OCI-M2 (cell line): ENCODE measurements around the gene STX16.

ENCODE experiments used
- DNase-seq: peaks from one replicate; lab custom pipeline; 2025; ENCODE audit not compliant: unreplicated experiment; lab: John Stamatoyannopoulos, UW

The STX16 gene

DNA sequence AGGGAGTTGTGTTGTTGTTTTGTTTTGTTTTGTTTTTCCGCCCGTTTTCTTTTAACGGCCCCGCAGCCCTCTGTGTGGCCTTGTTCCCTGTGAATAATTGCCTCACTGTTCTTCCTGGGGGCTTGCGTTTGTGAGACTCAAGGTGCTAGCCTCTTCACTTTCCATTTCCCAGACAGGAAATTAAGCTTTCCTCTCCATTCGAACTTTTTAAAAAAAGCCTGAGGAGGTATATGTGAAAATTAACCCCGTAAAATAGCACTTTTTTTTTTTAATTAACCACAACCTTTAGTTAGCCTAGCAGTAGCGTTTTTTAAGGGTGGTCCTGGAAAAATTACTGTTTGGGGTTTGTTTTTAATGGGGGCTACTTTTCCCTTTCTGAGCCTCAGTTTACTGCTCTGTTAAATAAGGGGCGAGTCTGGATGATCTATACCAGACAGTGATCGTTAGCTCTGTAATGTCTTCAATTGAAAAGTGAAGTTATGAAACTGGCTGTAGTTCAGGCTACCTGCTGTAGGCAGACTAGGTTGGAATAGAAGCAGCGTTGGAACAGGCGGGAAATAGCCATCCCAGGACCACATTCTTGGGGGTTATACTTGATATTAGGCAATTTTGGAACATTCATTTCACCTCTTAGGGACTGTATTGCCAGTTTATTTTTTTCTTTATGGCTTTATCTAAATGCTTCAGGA lies 1.7 kb downstream of the STX16 start:
- no peak for DNase-seq

GRCh38 chr20:58654337-58654736 lies 3.3 kb downstream of the STX16 start:
- no peak for DNase-seq

- DNase-seq, result no peak
These were observed 4.4 kb downstream of the STX16 start for GRCh38 chr20:58655328-58656107.

DNA sequence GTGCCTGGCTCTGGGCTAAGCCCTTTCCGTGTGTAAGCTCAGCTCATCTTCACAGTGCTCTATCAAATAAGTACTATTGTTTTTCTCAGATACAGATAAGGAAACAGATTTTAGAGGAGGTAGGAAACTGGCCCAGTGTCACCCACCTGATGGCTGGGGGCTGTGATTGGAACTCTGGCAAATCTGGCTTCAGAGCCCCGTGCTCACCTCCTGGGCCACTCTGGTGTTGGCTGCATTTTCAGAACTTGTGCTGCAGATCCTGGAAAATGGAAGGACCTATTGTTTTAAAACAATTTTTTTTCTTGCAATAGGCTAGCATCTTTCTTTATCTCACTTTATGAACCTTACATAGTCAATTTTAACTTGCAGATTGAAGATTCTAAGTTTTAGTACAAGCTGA lies 5.7 kb downstream of the STX16 start:
- DNase-seq, result no peak

DNA sequence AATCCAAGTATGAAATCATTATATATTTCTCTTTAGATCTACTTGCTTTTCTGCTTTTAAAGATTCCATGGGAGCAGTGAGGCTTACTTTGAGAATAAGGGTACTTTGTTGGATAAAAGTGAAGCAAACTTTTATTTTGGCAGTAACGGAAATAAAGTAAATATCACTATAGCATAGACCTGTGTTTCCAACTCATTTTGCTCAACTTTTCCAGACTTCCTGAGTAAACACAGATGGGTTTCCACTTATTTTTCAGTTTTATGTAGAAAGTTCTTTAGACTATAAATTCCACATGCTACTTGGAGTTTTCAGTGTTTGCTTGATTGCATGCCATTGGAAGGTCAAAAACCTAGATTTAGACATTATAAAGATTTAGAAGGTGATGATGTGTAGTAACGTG lies 6.2 kb downstream of the STX16 start:
- no peak for DNase-seq

- DNase-seq, result no peak
These were observed 6.9 kb downstream of the STX16 start for GRCh38 chr20:58657986-58658385.

DNA sequence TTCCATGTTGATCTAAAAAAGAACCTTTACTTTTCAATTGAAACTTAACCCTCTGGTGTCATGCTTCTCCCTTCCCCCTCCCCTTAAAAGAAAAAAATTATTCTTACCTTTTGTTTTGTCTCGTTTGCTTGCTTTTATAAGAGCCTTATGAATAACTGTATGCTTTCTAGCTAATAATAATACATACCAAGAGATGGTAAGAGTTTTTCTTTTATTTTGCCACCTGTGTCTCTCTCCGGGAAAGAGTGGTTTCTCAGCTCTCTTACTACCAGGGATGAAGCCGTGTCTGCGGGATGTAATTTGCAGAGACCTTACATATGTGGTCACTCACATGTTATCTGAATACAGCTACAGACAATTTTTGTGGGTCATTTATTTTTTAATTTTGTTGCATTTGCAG lies 7.7 kb downstream of the STX16 start:
- DNase-seq, result no peak

DNA sequence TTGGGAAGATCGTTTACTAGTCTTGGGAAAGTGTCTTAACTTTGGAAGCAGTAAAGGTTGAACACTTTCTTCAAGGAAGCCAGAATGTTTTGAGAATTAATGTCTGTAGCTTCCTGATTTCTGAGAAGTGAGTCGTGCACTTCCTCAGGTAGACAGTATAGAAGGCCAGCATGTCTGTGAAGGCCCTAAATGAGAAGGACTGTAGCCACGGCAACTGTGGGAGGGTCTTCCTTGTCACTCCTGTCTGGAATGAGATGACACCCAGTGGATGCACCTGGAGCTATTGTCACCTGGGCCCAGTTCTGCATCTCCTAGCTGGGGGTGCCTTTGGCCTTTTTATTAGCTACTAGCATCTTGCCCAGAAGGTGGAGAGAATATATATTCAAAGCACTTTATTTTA lies 8.8 kb downstream of the STX16 start:
- DNase-seq, result no peak

- DNase-seq, result no peak
These were observed 9.9 kb downstream of the STX16 start for GRCh38 chr20:58660855-58661597.

- no peak for DNase-seq
These were observed 10.8 kb downstream of the STX16 start for GRCh38 chr20:58661598-58662473.

GRCh38 chr20:58664331-58664730 lies 13.2 kb downstream of the STX16 start:
- DNase-seq, result no peak

DNA sequence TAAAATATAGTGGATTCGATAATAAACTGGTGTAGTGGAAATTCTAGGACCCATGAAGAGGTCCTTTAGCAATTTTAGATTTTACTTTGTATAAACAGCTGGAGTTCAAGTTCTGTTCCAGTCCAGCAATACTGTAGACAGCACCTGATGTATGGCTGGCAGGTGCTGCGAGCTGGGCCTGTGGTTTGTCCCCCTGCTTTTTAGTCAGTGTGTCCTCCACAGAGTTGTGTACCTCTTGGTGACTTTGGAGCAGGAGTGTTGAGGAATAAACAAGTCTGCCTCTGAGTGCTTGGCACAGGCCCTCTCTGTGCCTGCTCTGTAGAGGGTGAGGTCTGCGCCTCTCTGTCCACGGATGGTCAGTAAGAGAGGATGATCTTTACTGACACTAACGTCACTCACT lies 13.8 kb downstream of the STX16 start:
- DNase-seq, result no peak

DNA sequence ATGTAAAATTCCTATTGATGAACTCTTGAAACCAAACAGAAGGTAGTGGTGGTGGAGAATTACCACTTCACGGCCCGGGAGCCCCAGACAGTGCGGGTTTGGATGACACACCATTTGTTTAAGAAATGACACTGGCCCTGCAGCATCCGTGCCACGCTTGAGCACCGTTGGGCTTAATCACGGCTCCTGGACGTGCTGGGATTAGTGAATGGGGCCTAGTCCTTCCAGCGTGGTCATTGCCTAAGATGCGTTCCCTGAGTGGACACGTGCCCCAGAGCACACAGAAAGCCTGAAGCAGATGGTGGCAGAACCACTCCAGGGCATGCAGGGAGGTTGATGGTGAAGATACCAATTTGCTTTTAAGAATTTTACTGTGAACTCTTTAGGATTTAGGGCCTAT lies 14.5 kb downstream of the STX16 start:
- no peak for DNase-seq

DNA sequence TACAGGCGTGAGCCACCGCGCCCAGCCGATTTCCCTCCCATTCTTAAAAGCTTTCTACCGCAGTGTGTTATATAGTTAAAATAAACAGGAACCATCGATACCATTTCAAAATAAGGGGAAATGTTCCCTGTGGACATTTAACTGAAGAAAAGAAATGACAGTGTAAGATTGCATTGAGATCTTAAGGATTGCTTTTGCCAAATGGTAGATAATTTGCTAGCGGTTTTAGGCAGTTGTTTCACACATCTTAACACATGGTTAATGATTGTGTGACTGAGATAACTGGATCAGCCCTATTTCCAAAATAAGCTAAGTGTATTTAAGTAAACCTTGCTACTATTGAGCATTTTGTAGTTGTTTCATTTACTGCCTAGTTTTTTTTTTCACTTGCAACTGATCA lies 15.6 kb downstream of the STX16 start:
- DNase-seq, result no peak

DNA sequence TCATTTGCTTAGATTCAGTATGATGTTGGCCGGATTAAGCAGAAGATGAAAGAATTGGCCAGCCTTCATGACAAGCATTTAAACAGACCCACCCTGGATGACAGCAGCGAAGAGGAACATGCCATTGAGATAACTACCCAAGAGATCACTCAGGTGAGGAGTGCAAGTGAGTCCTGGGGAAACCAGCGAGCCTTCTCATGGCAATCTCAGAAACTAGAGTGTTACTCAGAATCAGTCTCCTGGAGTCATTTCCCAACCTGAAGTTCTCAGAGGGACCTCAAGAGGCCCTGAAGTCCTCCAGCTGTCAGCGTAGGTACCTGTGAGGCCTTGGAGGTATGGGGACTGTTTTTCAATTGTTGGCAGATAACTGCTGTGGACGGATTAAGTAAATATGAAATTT lies 16.9 kb downstream of the STX16 start:
- no peak for DNase-seq

DNA sequence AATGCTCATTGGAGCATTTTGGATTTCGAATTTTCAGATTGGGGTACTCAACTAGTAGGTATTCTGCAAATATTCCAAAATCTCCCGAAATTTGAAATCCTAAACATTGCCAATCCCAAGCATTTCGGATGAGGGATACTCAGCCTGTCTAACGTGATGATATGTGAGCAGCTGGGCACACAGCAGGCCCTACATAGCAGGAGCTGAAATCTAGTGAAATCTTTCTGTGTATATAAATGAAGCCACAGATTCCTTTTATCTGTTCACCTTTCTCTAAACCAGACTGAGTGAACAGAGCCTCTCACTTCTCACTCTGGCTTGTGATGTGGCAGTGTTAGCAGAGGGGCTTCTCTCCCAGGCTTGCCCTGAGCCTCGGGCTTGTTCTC lies 17.8 kb downstream of the STX16 start:
- DNase-seq, result no peak

GRCh38 chr20:58669287-58670006 lies 18.4 kb downstream of the STX16 start:
- DNase-seq, result no peak

- DNase-seq, result no peak
These were observed 19.0 kb downstream of the STX16 start for GRCh38 chr20:58670102-58670501.

DNA sequence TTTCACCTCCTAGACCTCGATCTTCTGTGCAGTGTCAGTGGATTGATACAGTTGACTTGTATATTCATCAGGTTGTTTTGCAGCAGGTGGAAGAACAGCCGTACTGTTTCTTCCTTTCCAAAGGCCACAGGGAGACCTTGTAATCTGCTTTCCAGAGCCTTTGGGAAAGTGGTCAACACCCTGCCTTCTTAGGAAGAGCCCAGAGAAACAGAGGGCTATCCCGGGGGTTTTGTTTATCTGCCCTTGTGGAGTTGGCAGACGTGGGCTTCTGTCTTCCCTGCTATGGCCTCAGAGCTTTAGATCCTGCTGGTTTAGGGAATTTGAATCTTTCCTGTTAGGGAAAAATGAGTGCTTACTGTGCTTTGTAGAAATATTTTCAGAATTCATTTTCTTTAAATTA lies 19.6 kb downstream of the STX16 start:
- no peak for DNase-seq

- no peak for DNase-seq
These were observed 22.0 kb downstream of the STX16 start for GRCh38 chr20:58673119-58673518.
